DMS 273 treated with DMSO at 0.1 percent for 48 hours (cell line): Measurements from ENCODE around the gene ST3GAL3.
"Not testable (repeated sequence)": the region's sequence is repeated elsewhere in the genome, so short reads cannot be mapped to it uniquely, and the experiment has no call there.

Experiments used
- DNase-seq: peaks from one replicate; lab custom pipeline; 2025; lab: John Stamatoyannopoulos, UW

The ST3GAL3 gene

DNA sequence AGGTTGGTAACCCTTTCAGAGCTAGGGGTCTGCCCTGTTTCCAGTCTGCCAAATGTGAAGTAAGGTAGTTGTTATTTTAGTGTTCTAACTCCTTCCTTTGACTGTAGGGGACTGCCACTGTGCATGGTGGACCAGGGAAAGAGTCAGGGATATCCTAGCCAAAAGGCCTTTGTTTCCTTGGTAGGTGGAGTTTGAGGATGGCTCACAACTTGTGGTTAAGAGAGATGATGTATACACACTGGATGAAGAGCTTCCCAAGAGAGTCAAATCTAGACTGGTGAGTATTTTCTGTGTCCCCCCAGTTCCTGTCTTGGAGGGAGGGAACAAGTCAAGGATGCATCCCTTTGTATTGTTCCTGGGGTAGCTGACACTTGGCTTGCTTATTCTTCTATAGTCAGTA, 3.5 kb upstream of the ST3GAL3 start:
- DNase-seq: no peak

DNA sequence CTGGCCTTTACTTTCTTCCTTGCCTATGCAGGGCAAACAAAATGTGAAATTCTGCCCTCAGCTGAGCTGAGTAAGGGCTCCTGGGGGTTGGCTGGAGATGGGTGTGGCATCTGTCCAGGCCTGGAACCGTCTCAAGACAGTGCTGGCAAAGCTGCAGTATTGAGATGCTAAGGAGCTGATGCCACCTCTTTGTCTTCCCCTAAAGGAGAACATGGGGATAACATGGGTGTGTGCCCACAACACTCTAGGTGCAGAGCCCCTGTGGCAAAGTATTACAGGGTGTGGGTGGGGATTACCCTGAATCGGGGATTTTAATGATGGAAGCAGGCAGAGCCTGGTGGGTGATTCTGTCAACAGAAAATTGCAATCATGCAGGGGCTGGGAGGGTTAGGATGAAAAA, 2.5 kb upstream of the ST3GAL3 start:
- DNase-seq: no peak

DNA sequence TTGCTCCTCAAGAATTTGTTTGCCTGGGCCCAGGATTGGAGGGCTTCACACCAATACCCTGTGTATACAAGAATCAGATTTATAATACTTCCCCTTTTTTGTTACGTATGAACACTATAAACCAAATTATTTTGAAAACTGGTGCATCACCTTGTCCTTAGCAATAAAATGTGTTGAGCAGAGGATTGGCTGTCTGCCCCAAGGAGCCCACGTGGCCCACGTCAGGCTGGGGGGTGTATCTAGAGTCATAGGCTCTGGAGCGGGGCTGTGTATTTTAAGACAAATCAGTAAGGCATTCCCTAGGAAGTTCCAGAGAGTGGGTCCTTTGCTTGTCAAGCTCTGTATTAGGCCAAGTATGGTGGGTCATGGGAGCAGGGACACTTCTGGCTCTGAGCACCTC, 2.0 kb upstream of the ST3GAL3 start:
- DNase-seq: no peak

DNA sequence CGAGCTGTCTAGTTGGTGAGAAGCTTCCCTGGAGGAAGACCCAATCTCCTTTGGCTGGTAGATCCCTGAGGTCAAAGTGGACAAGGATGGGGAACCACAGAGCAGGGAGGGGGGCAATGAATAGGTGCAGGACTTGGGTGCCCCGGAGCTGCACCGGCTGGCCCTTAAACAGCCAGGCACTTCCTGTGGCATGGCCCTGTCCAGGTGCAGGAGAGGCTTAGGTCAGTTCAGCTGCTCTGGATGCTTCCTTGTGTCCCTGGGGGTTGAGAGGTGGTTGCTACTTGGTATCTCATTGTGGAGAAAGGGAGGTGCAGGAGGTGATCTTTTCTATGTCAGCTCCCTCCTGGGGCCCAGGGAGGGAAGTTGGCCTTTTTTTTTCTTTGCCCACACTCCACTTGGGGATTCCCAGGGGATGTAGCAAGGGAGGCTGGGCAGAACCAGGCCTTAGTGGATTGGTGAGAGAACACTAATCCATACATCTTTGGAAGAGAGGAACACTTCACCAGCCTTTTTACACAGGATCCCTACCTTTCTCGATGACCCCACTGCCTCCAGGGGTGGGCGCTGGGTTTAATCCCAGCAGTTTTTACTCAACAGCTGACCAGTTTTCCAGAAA, 1.2 kb upstream of the ST3GAL3 start:
- DNase-seq: no peak

DNA sequence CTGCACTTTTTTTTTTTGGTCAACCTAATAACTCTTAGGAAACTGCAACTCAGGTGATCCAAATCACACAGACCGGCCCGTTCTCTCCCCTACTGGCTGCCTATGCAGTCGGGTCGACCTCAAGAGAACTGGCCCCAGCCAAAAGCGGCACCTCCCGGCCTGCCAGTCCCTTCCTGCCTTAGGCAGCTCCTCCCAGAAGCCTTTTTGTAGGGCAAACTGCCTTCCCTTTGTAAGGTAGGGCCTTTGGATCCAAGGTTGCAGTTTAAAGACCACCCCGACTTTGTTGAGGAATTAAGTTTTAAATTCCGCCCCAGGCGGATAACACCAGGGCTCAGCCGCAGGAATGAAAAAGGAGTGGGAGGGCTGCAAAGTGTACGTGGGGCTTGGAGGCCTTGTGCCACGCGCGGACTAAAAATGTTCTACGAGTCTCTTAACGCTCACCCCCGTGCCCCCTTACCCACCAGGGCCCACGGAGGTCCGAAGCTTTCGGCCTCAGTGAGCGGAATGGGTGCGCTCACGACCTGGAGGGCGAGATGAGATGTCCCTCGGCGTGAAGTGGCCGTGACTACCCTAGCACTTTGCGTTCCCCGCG, 642 bp upstream of the ST3GAL3 start:
- no peak for DNase-seq

DNA sequence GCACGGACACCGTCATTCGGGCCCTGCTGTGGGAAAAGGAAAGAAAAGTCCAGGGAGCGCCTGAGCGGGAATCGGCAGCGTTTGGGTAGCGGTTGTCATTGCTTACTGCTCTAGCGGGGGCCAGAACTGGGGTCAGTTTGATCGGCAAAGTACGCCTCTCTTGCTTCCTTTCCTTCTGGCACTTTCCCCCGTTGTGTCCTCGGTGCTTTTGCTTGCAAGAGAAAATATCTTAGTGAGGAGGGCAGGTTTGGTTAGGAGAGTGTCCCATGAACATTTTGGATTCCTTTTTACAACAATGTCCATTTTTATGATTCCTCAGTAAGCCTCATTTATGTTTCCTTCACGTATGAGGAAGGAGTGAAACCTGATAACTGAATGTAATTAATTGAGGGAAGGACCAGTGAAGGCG, 670 bp downstream of the ST3GAL3 start:
- DNase-seq: no peak

DNA sequence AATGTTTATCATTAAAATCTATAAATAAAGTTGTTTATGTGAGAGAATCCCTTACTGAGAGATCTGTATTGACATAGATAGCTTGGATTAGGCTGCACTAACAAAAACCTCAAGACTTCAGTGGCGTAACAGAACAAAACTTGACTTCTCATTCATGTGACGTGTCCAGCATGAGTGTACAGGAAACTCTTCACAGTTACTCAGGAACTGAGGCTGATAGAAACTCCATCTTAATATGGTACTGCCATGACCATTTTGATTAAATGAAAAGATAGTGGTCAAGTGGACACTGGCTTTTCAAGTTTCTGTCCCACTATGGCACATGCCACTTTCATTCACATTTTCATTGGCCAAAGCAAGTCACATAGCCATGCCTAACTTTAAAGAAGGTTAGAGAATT, 3.7 kb downstream of the ST3GAL3 start:
- DNase-seq: no peak

DNA sequence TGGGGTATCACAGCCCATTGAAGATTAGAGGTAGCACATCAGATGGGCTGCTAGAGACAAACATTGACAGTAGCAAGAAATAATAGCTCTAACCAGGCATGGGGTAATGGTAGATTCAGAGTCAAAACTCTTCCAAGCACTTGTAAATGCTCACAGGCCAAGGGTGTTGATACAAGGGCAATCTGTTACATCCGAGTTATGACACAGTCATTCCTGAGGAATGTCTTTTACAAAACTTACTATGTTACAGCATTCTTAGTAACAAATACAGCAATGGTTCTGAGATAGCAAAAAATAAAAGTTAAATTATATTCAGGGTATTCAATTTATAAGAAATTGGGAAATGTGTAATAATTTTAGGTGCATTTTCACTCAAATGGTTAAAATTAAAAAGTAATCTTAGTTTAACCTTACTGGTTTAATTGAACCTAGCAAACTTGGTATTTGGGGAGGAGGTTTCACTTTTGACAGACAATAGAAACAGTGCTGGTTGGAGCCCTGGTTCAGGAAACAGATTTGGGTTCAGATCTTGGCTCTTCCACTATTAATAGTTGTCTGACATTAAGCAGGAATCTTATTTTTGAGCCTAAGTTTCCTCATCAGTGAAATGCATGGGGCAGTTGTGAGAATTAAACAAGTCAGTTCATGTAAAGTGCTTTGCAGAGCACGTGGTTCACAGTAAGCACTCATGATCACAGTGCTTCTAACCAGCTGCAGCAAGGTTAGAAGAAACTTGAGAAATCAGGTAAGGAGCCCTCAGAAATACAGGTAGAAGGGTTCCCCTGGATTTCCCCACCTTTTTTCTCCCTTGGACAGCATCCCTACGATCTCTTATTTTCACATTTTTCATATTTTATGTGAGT, 4.4 kb downstream of the ST3GAL3 start:
- DNase-seq: no peak

DNA sequence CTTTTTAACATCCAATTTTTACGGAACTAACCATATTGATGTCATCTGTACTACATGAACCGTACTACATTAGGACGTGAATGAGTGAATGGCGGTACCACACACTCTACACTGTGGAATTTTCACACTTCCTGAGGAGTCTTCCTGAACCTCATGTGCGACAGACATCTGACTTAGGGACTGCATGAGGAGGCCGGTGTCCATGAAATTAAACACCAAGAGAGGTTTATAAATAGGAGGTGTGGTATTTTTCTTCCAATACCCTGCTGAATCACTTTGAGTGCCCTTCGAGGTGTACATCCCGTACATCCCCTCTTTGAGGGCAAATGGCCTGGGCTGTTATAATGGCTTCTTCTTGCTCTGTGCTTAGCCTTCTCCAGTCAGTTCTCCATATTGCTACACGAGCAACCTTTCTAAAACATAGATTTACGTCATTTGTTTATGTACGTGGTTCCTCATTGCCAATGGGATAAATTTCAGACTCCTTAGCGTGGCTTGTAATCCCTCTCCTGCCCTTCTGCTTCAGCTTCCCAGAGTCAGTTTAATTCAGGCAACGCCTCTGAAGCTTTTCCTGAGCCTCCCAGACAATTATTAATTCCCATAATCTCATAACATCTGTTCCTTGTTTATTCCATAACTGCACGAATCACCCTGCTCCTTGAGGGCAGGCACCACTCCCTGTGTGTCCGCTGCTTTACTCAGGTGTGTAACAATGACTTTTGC, 9.4 kb downstream of the ST3GAL3 start:
- no peak for DNase-seq

DNA sequence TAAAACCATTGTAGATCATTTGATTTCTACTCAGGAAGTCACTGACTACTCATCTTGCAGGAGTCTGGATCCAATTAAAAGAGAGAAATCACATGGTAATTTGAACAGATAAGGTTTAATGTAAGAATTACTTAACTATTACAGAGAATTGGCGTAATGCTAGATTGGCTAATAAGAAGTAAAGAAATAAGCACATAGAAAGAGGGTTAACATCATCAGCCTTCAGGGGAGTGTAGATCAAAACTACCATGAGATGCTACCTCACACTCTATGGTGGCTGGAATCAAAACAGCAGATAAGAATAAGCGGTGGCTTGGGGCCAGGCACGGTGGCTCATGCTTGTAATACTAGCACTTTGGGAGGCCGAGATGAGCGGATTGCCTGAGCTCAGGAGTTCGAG, 11.7 kb downstream of the ST3GAL3 start:
- DNase-seq: no peak

DNA sequence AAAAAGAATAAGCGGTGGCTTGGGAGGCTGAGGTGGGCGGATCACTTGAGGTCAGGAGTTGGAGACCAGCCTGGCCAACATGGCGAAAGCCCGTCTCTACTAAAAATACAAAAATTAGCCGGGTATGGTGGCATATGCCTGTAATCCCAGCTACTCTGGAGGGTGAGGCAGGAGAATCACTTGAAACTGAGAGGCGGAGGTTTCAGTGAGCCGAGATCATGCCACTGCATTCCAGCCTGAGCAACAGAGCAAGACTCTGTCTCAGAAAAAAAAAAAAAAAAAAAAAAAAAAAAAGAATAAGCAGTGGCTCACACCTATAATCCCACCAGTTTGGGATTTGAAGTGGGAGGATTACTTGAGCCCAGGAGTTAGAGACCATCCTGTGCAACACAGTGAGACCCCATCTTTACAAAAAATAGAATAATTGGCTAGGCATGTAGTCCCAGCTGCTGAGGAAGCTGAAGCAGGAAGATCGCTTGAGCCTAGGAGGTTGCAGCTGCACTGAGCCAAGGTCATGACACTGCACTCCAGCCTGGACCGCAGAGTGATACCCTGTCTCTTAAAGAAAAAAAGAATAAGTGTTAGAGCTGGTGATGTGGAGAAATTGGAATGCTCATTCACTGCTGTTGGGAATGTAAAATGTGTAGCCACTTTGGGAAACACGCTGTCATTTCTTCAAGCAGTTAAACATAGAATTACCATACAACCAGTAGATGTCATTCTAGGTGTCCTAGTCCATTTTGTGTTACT, 12.5 kb downstream of the ST3GAL3 start:
- not testable (repeated sequence) for DNase-seq

DNA sequence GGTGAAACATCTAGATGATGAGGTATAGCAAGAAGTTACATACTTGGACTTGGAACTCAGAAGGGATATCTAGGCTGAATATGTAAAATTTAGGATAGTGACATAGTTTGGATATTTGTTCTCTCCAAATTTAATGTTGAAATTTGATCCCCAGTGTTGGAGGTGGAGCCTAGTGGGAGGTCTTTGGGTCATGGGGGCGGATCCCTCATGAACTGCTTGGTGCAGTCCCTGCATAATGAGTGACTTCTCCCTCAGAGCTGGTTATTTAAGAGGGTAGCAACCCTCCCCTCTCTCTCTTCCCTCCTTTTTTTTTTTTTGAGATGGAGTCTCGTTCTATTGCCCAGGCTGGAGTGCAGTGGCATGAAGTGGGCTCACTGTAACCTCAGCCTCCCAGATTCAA, 15.5 kb downstream of the ST3GAL3 start:
- no peak for DNase-seq

DNA sequence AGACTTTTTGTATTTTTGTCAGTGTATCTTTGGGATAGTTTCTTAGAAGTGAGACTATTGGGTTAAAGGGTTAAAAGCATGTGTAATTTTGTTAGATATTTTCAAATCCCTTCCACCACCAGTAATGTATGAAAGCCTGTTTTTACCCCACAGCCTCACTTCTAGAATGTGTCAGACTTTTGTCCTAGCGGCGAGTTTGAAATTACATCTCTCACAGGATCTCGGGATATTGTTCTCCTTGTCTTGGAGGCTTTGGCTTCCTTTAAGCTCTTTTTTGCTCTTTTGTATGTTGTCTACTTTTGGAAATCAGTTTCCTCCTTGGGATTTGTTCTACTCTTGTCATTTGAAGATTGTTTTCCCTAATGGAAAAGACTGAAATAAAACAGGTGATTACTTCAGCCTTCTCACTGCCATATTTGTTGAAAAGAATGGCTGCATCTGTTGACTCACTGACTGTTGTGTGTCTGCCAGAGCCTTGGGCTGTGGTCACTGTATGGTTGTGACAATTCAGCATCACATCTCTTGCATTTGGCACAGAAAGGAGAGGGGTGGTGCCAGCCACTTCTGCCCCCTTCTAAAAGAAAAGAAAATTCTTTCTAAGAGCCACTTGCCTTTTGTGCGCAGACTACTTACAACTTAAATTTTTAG, 22.6 kb downstream of the ST3GAL3 start:
- DNase-seq: no peak

DNA sequence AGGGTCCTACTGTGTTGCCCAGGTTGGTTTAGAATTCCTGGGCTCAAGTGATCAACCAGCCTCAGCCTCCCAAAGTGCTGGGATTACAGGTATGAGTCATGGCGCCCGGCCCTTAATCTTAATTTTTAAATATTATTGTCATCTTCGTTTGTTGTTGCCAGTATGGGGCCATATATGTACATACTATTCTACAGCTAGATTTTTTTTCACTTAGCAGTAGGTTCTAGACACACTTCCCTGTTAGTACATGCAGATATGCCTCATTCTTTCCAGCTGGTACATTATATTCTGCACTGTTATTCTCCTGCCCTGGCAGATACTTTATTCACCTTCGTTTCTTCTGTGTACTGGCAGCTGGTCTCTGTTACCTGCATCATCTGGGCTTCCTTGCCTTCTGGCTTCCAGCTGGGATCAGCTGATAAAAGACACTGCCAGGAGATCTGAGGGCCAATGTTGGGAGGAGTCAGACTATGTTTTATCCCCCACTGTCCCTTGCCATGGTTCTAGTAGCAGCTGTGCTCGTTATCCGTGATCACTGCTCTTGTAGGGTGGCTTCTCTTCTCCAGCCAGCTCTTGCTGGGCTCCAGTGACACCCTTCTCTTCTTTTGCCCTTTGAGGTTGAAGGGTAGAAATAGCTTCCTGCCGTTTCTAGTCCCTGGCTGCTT, 24.7 kb downstream of the ST3GAL3 start:
- no peak for DNase-seq

DNA sequence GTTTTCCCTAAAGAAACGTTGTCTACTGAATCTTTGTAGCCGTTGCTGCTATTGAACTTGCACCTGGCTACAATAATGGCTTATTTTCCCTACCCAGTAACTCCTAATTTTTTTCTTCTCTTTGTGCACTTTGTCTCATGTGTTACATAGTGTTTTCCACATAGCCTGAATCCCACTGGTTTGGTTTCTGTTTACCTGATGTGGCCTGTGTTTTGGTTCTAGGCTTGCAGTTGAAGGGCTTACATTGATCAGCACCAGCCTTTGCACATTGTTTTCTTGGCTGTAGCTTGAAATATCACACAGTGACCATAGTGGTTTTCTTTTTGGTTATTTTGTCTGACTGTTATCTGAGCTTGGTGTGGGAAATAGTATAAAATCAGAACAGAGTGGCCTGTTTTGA, 29.5 kb downstream of the ST3GAL3 start:
- no peak for DNase-seq

DNA sequence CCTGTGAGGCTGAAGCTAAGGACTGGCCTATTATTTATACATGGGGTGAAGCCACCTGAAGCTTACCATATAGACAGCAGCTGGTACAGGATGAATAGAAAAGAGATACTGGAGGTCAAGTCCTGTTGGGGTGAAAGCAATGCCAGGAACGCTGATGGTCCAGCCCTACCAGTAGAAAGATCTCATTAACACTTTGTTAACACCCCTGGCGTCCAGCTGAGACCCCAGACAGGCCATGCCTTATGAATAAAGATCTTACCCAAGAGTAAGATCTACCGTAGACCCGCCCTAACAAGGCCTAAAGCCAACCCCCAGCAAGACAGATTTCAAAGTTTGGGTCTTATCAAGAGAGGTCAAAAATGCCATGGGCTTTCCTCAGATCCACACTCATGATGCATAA, 34.7 kb downstream of the ST3GAL3 start:
- DNase-seq: no peak

DNA sequence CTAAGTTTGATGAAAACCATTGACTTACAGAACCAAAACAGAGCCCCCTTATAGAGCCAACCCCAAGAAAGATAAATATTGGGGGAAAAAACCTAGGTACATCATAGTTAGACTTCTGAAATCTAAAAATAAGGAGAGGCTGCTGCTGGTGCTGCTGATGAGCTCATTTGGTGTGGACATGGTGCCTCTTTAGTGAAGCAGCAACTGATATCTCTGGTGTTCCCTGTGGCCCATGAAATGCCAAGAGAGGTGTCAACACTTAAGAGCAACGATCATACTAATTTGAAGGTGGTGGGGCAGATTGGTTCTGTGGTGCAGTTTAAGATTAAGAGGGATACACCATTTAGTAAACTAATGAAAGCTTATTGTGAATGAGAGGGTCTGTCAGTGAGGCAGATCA, 35.9 kb downstream of the ST3GAL3 start:
- DNase-seq: no peak

DNA sequence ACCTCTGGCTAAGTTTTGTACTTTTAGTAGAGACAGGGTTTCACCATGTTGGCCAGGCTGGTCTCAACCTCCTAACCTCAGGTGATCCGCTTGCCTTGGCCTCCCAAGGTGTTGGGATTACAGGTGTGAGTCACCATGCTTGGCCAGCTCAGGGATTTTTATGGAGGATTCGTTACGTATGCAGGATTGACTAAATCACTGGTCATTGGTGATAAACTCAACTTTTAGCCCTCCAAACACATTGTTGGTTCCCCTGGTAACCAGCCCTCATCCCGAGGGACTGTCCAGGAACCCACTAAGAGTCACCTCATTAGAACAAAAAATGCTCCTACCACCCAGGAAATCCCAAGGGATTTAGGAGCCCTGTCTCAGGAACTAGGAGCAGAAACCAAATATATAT, 40.4 kb downstream of the ST3GAL3 start:
- DNase-seq: no peak

DNA sequence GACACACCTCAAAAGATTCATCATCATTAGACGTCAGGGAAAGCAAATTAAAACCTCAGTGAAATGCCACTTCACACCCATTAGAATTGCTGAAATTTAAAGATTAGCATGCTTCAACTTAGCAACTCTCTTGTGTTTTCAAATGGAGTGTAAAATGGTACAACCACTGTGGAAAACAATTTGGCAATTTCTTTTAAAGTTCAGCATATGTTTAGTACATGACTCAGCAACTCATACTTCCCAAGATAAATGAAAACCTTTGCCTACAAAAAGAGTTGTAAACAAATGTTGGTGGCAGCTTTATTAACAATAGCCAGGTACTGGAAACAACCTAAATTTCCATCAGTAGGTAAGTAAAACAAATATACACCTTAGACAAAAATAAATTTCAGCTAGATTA, 42.7 kb downstream of the ST3GAL3 start:
- DNase-seq: no peak

DNA sequence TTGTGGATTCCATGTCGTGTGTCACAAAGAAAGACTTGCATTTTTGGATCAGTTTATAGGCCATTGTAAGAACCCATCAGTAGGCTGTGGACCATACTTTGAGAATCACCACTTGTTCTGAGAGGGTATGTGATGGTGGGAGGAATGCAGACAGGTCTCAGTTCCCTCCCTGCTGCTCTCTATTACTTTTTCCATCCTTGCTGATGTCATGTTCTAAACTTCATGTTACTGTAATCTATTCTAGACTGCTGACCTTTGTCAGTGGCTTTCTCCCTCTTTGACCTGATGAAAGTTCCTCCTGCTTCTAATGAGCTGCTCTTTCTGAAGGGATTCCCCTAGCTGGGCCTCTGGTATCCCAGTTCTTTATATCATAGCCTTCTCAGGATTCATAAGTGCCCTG, 46.1 kb downstream of the ST3GAL3 start:
- DNase-seq: no peak

DNA sequence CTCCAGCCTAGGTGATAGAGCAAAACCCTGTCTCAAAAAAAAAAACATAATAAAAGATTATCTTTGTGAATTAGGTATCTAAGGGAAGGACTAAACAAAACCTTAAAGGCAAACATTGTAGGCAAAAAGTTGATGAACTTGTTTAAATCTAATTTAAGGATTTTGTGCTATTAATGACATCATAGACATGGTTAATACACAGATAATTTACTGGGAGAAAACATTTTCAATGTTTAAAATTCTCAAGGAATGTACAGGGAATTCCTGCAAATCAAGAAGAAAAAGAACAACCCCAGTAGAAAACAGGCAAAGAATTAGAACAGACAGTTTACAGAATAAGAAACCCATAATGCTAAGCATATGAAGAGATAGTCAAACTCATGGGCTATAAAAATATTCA, 47.6 kb downstream of the ST3GAL3 start:
- no peak for DNase-seq
